Sigmoid colon (tissue), 7 donors: ENCODE measurements around the gene CCNK. TPM values are rescaled to one million over a fixed set of nuclear protein-coding genes. Genes with fewer than 3 reads are reported as not detected.

Source experiments
- DNase-seq: peaks from one replicate; pipeline ENCODE4 v3.0.0-alpha.2; 2019
- H3K27ac ChIP-seq, 4 donors: fragments of 200-600 bp; sonication (generic); one replicate each; pipeline ENCODE4 v1.5.1; 2016 to 2019; ENCODE audit warnings: mild to moderate bottlenecking in 1 of 4
- H3K27me3 ChIP-seq, 3 donors: fragments of 200-600 bp; sonication (generic); one replicate each; pipeline ENCODE4 v1.5.1; 2019; ENCODE audit warnings: mild to moderate bottlenecking in 1 of 3
- H3K36me3 ChIP-seq, 4 donors: fragments of 200-600 bp; sonication (generic); one replicate each; pipeline ENCODE4 v1.5.1; 2016 to 2019
- H3K4me1 ChIP-seq, 4 donors: fragments of 200-600 bp; sonication (generic); one replicate each; pipeline ENCODE4 v1.5.1; 2017 to 2019
- H3K4me3 ChIP-seq, 4 donors: fragments of 200-600 bp; sonication (generic); one replicate each; pipeline ENCODE4 v1.5.1; 2017 to 2019; ENCODE audit warnings: mild to moderate bottlenecking in 2 of 4, moderate library complexity in 1 of 4
- H3K9me3 ChIP-seq, 4 donors: fragments of 200-600 bp in 3 of 4; sonication (generic) in 3 of 4; one replicate each; pipeline versions ENCODE4 v1.5.1 to v1.6.1; 2013 to 2019
- EP300 ChIP-seq, 4 donors: sonication (generic); formaldehyde crosslinking; IDR thresholded peaks; one replicate each; pipeline ENCODE4 v1.6.1; 2017; ENCODE audit warnings: antibody characterized with exemption in 4 of 4
- POLR2A ChIP-seq, 2 donors: fragments of 450-650 bp; IDR thresholded peaks; one replicate each; pipeline ENCODE4 v1.6.1; 2016; ENCODE audit warnings: antibody characterized with exemption in 2 of 2, mild to moderate bottlenecking in 2 of 2, moderate library complexity in 2 of 2
- POLR2AphosphoS5 ChIP-seq, 4 donors: sonication (generic); formaldehyde crosslinking; IDR thresholded peaks; one replicate each; pipeline ENCODE4 v1.6.1; 2017; ENCODE audit warnings: antibody characterized with exemption in 4 of 4
- WGBS, 2 donors: extraction: QIAGEN DNeasy Blood & Tissue Kit; methylation state at CpG; one replicate each; pipeline ENCODE4 v1.1.7; 2013; 5-methylcytosine and 5-hydroxymethylcytosine counted together
- intact Hi-C: fragments of 100-400 bp; cut with DNase I; formaldehyde crosslinking; loops from one replicate; pipeline ENCODE4 v1.15.1; 2023
- polyA plus RNA-seq, 3 donors: library from polyadenylated mRNA; stranded (reverse); fragments of 200-250 nt; gene quantifications; one replicate each; pipeline ENCODE4 v1.2.3, GENCODE V29; 2013
- total RNA-seq, 4 donors: library from RNA; depleted of rRNA; stranded (reverse); fragments of >200 nt; gene quantifications; one replicate each; pipeline ENCODE4 v1.1.0, GENCODE V29; 2016
- TF ChIP-seq, protein P1 (sequence below), 4 experiments: fragments of 450-650 bp in 3 of 4; fragments of 200-600 bp in 1 of 4; IDR thresholded peaks; one replicate each; pipeline ENCODE4 v1.5.1; 2016 to 2019; ENCODE audit warnings: antibody characterized with exemption in 4 of 4, mild to moderate bottlenecking in 3 of 4, moderate library complexity in 2 of 4
- donor health status: healthy with polysubstance abuse.
- donor health status: Bipolar disorder and iron deficiency.
- donor health status: healthy.

The CCNK gene
- total and polyA plus RNA-seq, 7 donors, result 13.2 to 25.9 (median 18.1) TPM

- Histone ChIP-seq H3K36me3 (no peaks in the 10 kb centered on the region), H3K4me1 (peaks cover 0 to 98% (median 91%) of the 10 kb centered on the region in 4 donors), H3K27me3 (no peaks in the 10 kb centered on the region), H3K27ac (peak overlapping the region in 3 of 4 donors; percentile 83 to 94 (median 91)), H3K9me3 (no peaks in the 10 kb centered on the region), H3K4me3 (no peak overlapping the region)
- 46 to 77% methylated on average over 11 of the region's 11 CpGs for WGBS, 2 donors
- DNase-seq, result no peak
- TF ChIP-seq, protein P1, sequence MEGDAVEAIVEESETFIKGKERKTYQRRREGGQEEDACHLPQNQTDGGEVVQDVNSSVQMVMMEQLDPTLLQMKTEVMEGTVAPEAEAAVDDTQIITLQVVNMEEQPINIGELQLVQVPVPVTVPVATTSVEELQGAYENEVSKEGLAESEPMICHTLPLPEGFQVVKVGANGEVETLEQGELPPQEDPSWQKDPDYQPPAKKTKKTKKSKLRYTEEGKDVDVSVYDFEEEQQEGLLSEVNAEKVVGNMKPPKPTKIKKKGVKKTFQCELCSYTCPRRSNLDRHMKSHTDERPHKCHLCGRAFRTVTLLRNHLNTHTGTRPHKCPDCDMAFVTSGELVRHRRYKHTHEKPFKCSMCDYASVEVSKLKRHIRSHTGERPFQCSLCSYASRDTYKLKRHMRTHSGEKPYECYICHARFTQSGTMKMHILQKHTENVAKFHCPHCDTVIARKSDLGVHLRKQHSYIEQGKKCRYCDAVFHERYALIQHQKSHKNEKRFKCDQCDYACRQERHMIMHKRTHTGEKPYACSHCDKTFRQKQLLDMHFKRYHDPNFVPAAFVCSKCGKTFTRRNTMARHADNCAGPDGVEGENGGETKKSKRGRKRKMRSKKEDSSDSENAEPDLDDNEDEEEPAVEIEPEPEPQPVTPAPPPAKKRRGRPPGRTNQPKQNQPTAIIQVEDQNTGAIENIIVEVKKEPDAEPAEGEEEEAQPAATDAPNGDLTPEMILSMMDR (IDR thresholded peaks at IDR 0.05), result no peak
- TF ChIP-seq EP300 (IDR thresholded peaks at IDR 0.05) (no peak), POLR2A (IDR thresholded peaks at IDR 0.05) (no peak), POLR2AphosphoS5 (IDR thresholded peaks at IDR 0.05) (no peak)
- intact Hi-C loops, result no loop called here
Observed at GRCh38 chr14:99551034-99551922, 70.1 kb downstream of the CCNK start.

GRCh38 chr14:99552021-99552553, 70.9 kb downstream of the CCNK start:
- H3K27ac ChIP-seq, result peak overlapping the region in 3 of 4 donors; percentile 75 to 94 (median 91)
- intact Hi-C loops, result no loop called here

GRCh38 chr14:99552572-99553216, 71.5 kb downstream of the CCNK start:
- Histone ChIP-seq H3K4me1 (peaks cover 0 to 89% (median 80%) of the 10 kb centered on the region in 4 donors), H3K27me3 (no peaks in the 10 kb centered on the region), H3K9me3 (no peaks in the 10 kb centered on the region), H3K36me3 (no peaks in the 10 kb centered on the region), H3K4me3 (no peak overlapping the region), H3K27ac (peak overlapping the region; percentile 60 to 94 (median 83))
- intact Hi-C loops, result no loop called here
- no peak for DNase-seq
- TF ChIP-seq POLR2A (IDR thresholded peaks at IDR 0.05) (no peak), POLR2AphosphoS5 (IDR thresholded peaks at IDR 0.05) (no peak), EP300 (IDR thresholded peaks at IDR 0.05) (no peak)
- TF ChIP-seq, protein P1 (IDR thresholded peaks at IDR 0.05), result no peak
- WGBS, 2 donors, result 35 to 71% methylated on average over 13 of the region's 13 CpGs

More at GRCh38 chr14:99552021-99552553, 70.9 kb downstream of the CCNK start:
- H3K27me3 ChIP-seq, result no peaks in the 10 kb centered on the region
- H3K36me3 ChIP-seq, result no peaks in the 10 kb centered on the region
- TF ChIP-seq, protein P1 (IDR thresholded peaks at IDR 0.05), result no peak
- TF ChIP-seq POLR2A (IDR thresholded peaks at IDR 0.05) (no peak), EP300 (IDR thresholded peaks at IDR 0.05) (no peak), POLR2AphosphoS5 (IDR thresholded peaks at IDR 0.05) (no peak)
- no peak overlapping the region for H3K4me3 ChIP-seq
- WGBS, 2 donors, result 67 to 81% methylated on average over 9 of the region's 9 CpGs
- H3K9me3 ChIP-seq, result no peaks in the 10 kb centered on the region
- DNase-seq, result no peak
- H3K4me1 ChIP-seq, result peaks cover 0 to 91% (median 83%) of the 10 kb centered on the region in 4 donors

GRCh38 chr14:99554184-99554583, 73.0 kb downstream of the CCNK start:
- Histone ChIP-seq H3K4me1 (peaks cover 0 to 79% (median 68%) of the 10 kb centered on the region in 4 donors), H3K27me3 (no peaks in the 10 kb centered on the region), H3K4me3 (no peak overlapping the region), H3K27ac (peak overlapping the region; percentile 60 to 94 (median 83)), H3K9me3 (no peaks in the 10 kb centered on the region), H3K36me3 (no peaks in the 10 kb centered on the region)
- no peak for DNase-seq
- WGBS, 2 donors, result 57 to 73% methylated on average over 12 of the region's 12 CpGs
- no peak for TF ChIP-seq POLR2A (IDR thresholded peaks at IDR 0.05)
- peak in 2 of 4 donors; percentile 21 to 39 for TF ChIP-seq POLR2AphosphoS5 (IDR thresholded peaks at IDR 0.05)
- intact Hi-C loops, result no loop called here
